ENCODE results near the gene ASCC2. TPM values are rescaled to one million over a fixed set of nuclear protein-coding genes. Genes with fewer than 3 reads are reported as not detected.
A peak's percentile ranks its signal among the peaks of the same experiment; 100 is the strongest.

Gene ASCC2
- total and polyA plus RNA-seq, 2 donors (not counting 3 experiments of a cell fraction or from before 2014, with no cell fraction given) = 43.6 to 60.7 TPM

DNA sequence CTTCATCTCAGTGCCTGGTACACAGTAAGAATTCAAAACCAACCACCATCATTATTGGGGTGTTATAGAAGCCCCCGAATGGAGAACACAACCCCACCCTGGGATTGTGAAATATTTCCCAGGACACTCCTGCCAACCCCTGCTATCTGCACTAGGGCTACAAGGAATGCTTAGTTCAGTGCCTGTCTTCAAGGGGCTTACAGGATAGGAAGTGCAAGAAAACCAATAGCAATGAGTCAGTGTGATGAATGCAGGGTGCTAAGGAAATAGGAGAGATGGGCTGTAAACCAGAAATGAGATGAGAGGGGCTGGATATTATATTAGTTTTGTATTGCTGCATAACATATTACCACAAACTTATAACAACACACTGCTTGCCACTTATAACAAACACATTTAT, 965 bp upstream of the ASCC2 start:
- intact Hi-C loops (cut with micrococcal nuclease) = loop anchor here (5.0 kb wide), 1 partner anchor 153 kb away; no protein-coding TSS in a partner anchor
- FAIRE-seq = no peak
- CTCF ChIA-PET = no interaction called here

More for the DNA sequence above, 965 bp upstream of the ASCC2 start:
- H3K36me3 ChIP-seq (ENCODE audit: control insufficient read depth in 2 of 2, extremely low read depth in 1 of 2, insufficient read depth in 2 of 2, low read length in 2 of 2) = no peaks in the 10 kb centered on the region
- no peak overlapping the region for H3K4me2 ChIP-seq (ENCODE audit: insufficient read depth, low read length)
- POLR2A ChIA-PET = no interaction called here
- H3K9ac ChIP-seq (replicated peaks; ENCODE audit: extremely low read depth, insufficient read depth, low read length) = no peak overlapping the region
- peaks cover 14% of the 10 kb centered on the region for H3K79me2 ChIP-seq (ENCODE audit: control insufficient read depth, insufficient read depth, low read length)
- H3K4me3 ChIP-seq (replicated peaks in 1 of 3; ENCODE audit: insufficient read depth in 1 of 3, low read depth in 1 of 3, low read length in 3 of 3) = no peak overlapping the region
- no peaks in the 10 kb centered on the region for H3K9me1 ChIP-seq (replicated peaks; ENCODE audit: control insufficient read depth, extremely low read depth, insufficient read depth, low read length)
- BruUV-seq (replicated peaks) = no TSS peak
- peaks cover 15% of the 10 kb centered on the region for H3K4me1 ChIP-seq (ENCODE audit: control insufficient read depth, extremely low read depth, insufficient read depth, low read length)
- TF ChIP-seq POLR2A (IDR thresholded peaks at IDR 0.05; ENCODE audit: low read depth, low read length) = no peak
- TF ChIP-seq, protein P1, sequence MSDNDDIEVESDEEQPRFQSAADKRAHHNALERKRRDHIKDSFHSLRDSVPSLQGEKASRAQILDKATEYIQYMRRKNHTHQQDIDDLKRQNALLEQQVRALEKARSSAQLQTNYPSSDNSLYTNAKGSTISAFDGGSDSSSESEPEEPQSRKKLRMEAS (IDR thresholded peaks at IDR 0.05; ENCODE audit: insufficient read depth, insufficient read length) = no peak
- TF ChIP-seq FOS (IDR thresholded peaks at IDR 0.05; ENCODE audit: borderline replicate concordance, insufficient read depth, low read length) = no peak
- TF ChIP-seq MYC (IDR thresholded peaks at IDR 0.05; ENCODE audit: low read depth, low read length) = no peak
- no peak for TF ChIP-seq POLR2AphosphoS5 (IDR thresholded peaks at IDR 0.05; ENCODE audit: insufficient read depth, low read depth, low read length)
- no peak for TF ChIP-seq GATA2 (IDR thresholded peaks at IDR 0.05; ENCODE audit: insufficient read depth, insufficient read length, low read depth, low read length)
- no peak for TF ChIP-seq JUN (IDR thresholded peaks at IDR 0.05; ENCODE audit: borderline replicate concordance, insufficient read depth, insufficient read length, low read depth)
- no peak for TF ChIP-seq EZH2 (IDR thresholded peaks at IDR 0.05; ENCODE audit: borderline replicate concordance, low read depth, low read length, severe bottlenecking)
- TF ChIP-seq, protein P2, sequence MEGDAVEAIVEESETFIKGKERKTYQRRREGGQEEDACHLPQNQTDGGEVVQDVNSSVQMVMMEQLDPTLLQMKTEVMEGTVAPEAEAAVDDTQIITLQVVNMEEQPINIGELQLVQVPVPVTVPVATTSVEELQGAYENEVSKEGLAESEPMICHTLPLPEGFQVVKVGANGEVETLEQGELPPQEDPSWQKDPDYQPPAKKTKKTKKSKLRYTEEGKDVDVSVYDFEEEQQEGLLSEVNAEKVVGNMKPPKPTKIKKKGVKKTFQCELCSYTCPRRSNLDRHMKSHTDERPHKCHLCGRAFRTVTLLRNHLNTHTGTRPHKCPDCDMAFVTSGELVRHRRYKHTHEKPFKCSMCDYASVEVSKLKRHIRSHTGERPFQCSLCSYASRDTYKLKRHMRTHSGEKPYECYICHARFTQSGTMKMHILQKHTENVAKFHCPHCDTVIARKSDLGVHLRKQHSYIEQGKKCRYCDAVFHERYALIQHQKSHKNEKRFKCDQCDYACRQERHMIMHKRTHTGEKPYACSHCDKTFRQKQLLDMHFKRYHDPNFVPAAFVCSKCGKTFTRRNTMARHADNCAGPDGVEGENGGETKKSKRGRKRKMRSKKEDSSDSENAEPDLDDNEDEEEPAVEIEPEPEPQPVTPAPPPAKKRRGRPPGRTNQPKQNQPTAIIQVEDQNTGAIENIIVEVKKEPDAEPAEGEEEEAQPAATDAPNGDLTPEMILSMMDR (IDR thresholded peaks at IDR 0.05; ENCODE audit: extremely low read depth in 1 of 2, insufficient read depth in 1 of 2, low read depth in 1 of 2, low read length in 2 of 2) = no peak
- H4K20me1 ChIP-seq (replicated peaks; ENCODE audit: control insufficient read depth, extremely low read depth, insufficient read depth, low read length) = no peaks in the 10 kb centered on the region
- H3K27me3 ChIP-seq (ENCODE audit: control insufficient read depth in 2 of 2, insufficient read depth in 2 of 2, low read length in 2 of 2) = no peaks in the 10 kb centered on the region
- no peak overlapping the region for H3K27ac ChIP-seq (ENCODE audit: insufficient read depth, low read depth, low read length)
- dilution Hi-C loops (cut with MboI; ENCODE audit: extremely low pct_ligation_motif_present, low sequenced_read_pairs) = no loop called here
- peak overlapping the region; percentile 80 for H2AFZ ChIP-seq (ENCODE audit: low read depth, low read length)
- no peaks in the 10 kb centered on the region for H3K9me3 ChIP-seq (replicated peaks; ENCODE audit: control insufficient read depth, insufficient read depth, low read length)
- DNase-seq (ENCODE audit: low read depth, low spot score) = no peak

Measured in endothelial cell of umbilical vein (primary cell).